HuH-7 (cell line): ENCODE results near the gene ODC1.

ENCODE experiments used
- DNase-seq: peaks from one replicate; pipeline ENCODE4 v3.0.0; 2011; ENCODE audit warnings: low spot score

Gene ODC1

DNA sequence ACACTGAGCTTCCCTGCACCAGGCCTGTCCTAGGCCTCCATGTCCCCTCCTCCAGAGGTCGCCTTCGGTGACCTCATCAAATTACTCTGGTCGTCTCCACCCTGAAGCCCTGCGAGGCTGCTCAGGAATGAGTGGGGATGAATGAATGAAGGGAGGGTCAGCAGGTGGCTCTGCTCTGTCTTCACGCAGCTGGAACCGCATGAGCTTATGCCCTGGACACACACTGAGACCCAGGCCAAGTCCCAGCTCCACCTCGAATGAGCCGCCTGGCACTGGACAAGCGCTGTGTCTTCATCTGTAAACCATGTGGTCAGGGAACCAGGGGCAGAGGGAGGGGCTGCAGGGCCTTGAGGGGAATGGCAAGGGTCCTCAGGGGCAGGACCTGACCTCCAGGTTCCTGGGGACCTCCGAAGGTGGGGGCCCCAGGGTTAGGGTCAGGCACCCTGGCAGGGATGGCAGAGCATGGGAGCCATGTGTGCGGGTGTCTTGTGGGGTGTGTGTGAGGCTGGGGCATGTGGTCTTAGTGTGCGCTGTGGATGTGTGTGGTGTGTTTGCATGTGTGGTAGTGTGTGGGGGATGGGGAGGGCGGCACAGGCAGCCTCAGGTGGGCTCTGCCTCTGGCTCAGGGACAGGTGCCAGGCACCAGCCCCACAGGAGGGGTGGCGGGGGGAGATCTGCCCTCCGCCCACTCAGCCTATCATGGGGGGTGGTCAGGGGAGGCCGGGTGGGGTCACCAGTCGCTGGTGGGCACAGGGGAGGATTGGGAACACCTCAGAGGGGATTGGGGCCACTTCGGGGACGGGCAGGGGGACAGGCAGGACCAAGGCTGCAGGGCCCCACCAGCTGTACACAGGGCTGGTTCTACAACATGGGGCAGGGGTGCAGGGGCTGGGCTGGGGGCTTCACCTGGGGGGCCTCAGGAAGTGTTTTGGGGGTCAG is 13.9 kb downstream of the ODC1 start:
- no peak for DNase-seq

DNA sequence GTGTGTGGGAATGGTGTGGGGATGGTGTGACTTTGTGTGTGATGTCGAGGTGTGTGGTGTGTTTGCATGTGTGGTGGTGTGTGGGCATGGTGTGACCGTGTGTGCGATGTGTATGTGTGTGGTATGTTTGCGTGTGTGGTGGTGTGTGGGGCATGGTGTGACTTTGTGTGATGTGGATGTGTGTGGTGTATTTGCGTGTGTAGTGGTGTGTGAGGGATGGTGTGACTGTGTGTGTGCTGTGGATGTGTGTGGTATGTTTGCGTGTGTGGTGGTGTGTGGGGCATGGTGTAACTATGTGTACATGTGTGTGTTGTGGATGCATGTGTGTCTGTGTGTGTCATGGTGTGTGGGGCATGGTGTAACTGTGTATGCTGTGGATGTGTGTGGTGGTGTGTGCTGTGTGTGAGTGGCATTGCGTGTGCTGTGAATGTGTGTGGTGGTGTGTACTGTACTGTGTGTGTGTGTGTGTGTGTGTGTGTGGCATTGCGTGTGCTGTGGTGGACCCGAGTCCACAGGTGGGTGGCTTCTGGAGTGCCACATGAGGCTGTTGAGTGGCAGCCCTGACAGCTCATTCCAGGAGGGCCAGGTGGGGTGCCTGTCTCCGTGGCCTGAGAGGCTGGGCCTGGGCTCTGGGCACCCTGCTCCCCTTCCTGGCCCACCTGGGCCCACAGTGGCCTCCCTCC is 14.7 kb downstream of the ODC1 start:
- no peak for DNase-seq

DNA sequence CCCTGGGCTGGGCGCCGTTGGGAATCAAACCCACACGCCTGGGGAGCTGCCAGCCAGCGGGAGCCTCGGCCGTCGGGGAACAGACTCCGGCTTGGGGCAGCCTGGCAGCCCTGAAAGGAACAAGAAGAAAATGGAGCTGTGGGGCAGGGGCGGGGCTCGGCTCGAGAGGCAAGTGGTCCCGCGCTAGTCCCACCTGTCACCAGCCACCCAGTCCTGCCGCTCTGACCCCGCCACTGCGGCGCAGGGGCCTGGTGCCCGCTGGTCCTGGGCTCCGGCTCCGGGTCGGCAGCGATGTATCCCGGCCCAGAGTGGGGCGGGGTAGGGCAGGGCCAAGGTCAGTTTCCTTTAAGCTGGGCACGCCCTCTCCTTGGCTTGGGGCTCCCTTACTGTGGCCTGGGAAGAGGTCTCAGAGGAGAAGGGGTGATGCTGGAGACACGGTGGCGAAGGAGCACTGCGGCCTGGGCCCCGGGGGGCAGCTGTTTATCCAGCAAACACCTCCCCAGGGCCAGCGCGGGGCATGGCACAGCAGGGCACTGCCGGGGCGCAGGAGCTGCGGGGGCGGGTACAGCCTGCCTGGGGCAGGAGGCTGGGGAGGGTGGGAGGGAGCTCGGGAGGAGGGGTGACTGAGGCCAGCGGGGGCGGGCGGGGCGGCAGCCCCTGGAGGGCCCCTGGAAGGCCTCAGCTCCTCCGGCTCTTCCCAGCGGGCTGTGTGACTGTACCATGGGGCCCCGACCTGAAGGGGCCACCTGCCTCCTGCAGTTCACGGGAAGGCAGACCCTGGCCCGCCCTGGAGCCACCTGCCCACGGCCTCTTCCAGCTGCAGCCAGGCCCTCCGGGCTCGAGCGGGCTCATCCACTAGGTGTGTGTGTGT is 15.6 kb downstream of the ODC1 start:
- DNase-seq: no peak

DNA sequence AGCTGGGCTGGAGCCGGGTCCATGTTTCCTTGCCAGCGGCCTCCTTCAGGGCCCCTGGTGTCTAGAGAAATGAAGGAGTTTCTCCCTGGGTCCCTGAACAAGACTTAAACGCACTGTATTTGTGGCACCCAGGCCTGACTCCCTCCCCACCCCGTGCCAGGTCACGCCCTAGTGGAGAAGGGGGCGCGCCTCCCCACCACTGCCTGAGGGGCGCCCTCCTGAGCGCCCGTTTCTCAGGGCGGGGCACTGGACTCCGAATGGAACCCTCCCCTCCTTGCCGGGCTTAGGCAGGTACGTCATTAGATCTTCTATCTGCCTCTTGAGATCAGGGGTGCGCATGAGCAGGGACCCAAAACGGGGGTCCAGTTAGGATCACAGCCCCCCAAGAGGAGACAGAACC is 16.3 kb downstream of the ODC1 start:
- no peak for DNase-seq

DNA sequence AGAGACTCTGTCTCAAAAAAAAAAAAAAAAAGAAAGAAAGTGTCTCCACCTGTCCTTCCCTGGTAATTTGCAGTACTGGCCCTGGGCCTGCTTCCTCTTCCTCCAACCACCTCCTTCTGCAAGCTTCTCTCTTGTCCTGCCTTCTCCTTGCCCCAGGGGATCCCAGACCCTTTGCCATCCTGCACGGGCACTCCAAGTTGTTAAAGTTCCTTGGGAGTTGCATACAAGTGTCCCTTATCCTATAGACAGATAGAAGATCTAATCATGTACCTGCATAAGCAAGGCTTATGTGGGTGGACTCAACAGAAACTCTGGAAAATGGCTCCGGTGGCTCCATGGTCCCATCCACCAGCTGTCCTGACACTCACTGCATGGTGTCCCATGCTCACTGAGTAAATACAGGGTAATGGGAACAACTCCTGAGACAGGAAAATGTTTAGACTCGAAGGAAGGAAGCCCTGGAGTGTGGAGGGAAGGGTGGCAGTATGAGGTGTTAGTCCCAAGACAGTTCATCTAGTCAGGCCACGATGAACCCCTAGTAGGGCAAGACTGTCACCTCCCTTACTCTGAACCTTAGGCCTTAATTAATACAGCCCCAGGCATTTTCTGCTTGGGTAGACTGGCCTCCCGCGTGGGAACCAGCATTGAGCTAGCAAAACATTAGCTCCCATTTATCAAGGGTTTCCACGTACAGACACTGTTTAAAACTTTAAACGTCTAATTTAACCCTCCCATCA is 17.1 kb downstream of the ODC1 start:
- DNase-seq: no peak

DNA sequence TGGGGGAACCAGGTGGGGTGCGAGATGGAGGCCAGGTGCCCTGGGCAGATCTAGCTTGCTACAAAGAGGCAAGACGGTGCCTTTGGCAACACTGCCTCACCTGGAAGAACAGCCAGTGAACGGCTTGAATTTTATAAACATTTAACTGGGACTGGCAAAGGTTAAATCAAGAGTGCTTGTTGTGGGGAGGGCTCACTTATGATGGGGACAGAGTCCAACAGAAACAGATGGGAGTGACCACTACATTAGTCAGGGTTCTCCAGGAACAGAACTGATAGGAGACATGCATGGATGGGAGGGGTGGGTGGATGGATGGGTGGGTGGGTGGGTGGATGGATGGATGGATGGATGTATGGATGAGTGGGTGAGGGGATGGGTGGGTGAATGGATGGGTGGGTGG is 19.2 kb downstream of the ODC1 start:
- DNase-seq: no peak

DNA sequence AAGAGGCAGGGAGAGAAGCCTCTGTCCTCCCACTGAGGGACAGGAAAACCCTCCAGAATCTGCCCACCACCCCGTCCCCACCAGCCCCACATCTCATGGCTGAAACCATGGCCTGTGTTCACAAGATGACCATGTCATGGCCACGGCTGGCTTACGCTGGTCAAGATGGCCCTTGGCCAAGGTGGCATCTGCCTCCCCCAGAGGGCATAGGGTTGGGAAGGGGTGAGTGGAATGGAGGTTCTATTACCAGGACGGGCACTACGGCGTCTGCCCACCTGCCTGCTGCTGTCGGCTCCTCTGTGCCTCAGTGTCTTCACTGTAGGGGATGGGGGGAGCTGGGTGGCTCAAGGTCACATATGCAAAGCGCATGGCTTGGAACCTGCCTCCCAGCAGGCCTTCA is 19.8 kb downstream of the ODC1 start:
- DNase-seq: no peak

DNA sequence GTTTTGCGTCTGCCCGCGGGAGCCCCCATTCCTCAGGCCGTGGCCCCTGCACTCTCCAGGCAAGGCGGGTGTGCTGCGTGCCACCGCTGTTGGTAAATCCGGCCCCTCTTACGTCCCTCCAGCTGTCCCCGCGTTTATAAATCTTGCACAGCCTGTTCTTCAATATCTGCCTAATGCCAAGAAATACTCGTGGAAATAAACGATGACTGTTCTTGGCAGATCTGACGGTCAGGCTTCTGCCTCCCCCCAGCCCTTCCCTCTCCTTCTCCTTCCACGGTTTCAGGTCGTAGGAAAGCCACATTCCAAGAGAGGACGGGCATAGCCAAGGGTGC is 20.5 kb downstream of the ODC1 start:
- no peak for DNase-seq

DNA sequence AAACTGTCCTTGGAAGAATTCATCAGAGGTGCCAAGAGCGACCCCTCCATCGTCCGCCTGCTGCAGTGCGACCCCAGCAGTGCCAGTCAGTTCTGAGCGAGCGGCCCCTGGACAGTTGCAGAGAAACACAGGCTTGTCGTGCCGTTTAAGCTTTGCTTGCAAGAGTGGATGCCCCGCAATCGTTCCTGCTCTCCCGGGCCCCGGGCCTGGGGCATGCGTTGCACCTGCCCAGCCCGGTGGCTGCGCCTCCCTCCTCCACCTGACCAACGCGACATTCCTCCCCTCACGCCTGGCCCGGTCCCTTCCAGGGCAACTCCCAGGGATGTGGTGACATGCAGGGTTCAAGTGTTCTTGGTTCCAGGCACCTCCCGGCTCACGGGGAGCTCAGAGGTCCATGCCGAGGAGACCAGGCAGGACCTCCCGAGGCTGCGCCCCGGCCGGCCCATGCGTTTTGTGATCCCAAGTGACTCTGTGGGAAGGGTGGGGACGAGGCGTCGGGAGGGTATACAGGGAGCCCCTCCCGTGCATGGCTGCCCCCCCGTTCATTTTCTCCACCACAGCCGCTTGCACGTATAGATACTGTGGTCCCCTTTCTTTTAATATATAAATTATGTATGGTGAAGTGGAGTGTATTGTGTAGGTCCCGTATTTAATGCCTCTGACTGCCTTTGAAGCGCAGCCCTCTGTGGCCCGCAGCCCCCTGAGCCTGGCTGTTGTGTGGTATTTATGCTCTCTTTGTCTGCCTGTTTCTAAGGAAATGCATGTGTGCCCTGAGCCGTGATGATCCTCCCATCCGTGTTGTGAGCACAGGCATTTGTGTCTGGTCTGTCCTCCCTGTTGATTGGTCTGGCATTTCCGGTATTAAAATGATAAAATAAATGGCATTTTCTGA is 21.2 kb downstream of the ODC1 start:
- DNase-seq: no peak

DNA sequence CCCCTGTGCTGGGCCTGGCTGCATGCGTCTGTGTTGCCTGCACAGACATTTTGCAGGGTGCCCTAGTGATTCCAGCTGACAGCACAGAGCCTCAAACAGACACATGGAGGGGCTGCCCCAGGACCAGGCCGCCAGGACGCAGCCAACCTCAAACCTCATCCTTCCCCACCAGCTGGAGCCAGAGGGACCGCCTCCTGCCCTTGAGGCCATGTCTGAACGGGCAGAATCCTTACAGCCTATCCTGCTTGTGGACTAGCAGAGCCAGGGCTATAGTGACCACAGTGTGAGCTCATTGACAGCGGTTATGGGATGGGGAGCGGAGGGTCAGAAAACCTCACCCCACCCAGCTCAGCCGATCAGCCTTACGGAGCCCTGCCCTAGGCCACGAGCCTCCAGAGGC is 22.4 kb downstream of the ODC1 start:
- no peak for DNase-seq

DNA sequence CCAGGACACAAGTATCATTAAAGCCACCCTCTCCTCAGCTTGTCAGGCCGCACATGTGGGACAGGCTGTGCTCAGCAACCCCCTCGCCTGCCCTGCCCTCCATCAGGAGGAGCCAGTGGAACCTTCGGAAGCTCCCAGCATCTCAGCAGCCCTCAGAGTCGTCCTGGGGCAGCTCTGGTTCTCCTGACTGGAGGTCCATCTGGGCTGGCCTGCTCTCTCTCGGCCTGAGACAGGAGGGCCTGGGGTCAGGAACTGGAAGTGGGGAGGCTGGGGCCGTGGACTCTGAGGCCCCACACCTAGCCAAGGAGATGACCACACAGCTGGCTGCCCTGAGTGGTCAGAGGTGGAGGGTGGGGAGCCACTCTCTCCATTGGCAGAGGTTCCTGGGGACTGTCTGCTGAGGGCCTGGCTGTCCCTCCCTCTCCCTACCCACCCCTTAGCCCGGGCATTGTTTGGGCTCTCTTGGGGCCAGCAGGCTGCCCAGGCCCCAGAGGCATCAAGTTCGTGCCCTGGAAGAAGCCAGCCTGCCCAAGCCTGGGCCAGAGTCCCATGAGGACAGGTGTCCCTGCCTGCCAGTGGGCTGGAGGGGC is 23.1 kb downstream of the ODC1 start:
- DNase-seq: no peak

DNA sequence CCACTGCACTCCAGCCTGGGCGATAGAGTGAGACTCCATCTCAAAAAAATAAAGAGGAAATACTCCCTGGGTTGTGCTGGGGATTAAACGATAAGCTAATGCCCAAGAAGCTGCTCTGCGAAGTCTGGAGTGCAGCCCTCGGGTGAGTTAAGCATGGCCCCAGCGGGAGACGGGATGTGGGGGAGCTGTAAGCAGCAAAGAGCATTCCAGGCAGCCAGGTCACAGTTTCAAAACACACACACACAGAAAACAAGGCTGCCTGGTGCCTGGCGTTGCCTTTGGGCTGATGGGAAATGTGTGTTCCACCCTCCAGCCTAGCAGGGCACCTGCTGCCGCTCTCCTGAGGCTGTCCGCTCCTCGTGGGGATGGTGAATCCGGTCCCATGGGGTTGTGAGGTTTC is 24.1 kb downstream of the ODC1 start:
- DNase-seq: no peak

DNA sequence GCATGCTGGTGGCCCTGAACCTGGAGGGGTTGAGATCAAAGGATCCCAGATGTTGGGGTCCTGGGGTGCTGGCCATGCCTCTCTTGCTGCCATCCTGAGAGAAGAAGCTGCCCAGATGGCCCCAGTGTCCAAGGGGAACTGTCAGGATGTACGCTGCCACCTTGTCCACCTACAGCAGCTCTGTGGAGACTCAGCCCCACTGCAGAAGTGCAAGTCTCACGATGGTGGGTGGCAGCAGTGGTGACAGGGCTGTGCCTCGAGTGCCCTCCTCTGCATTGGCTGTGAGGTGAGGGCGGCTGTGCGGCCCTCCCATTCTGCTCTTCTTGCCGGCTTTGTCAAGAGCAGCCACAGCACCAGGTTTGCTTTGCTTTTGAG is 24.7 kb downstream of the ODC1 start:
- DNase-seq: no peak

DNA sequence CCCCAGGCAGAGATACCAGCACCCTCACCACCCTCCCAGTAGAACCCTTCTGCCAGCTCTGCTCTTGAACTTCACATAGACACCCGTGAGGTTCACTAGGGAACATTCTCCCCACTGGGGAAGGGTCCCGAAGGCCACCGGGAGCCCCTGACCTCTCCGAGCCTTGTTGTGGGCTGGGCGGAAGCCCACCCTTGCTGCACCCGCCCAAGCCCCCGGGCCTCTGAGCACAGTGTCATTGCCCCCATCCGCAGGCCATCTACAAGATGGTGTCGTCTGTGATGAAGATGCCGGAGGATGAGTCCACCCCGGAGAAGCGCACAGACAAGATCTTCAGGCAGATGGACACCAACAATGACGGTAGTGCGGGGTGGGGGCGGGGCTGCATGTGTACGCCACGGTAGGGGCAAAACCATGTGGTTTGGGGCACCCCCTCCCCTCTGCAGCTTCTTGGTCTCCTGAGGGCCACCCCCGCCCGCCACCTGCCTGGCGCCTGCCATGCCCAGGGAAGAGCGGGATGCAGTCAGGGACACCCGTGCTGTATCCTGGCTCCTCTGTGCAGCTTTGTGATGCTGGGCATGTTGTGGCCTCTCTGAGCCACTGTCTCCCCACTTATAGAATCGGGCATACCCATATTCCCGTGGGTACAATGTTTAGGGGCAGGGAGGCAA is 25.3 kb downstream of the ODC1 start:
- DNase-seq: no peak

DNA sequence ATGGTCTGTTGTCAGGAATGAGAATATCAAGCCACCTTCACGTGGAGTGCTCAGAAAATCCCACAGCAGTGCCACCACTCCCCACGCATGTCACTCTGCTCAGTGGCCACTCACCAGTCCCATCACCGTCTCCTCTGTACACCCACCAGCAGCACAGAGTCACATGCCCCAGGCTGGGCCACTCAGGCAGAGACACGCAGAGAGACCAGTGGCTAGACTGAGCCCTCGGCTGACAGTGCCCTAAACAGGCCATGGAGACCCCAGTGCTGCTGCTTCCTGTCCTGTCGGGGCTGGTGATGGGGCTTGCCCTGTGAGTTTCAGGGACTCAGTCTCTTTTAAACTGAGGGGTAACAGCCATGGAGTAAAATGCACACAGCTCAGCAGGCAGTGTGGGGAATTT is 25.9 kb downstream of the ODC1 start:
- DNase-seq: no peak

DNA sequence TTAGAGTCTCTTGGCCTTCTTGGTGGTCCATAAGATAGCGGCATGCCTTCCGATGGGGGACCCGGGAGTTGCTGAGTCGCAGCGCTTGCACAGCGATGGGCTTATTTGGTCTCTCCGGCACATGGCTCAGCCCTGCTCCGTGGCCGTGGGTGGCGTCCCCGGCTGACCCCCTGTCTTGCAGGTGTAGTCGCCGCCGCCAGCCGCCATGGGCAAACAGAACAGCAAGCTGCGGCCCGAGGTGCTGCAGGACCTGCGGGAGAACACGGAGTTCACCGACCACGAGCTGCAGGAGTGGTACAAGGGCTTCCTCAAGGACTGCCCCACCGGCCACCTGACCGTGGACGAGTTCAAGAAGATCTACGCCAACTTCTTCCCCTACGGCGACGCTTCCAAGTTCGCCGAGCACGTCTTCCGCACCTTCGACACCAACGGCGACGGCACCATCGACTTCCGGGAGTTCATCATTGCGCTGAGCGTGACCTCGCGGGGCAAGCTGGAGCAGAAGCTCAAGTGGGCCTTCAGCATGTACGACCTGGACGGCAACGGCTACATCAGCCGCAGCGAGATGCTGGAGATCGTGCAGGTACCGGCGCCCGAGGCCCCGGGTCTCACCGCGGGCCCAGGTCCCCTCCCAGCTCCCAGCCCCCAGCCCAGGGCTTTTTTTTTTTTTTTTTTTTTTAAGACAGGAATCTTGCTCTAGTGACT is 28.4 kb downstream of the ODC1 start:
- no peak for DNase-seq

DNA sequence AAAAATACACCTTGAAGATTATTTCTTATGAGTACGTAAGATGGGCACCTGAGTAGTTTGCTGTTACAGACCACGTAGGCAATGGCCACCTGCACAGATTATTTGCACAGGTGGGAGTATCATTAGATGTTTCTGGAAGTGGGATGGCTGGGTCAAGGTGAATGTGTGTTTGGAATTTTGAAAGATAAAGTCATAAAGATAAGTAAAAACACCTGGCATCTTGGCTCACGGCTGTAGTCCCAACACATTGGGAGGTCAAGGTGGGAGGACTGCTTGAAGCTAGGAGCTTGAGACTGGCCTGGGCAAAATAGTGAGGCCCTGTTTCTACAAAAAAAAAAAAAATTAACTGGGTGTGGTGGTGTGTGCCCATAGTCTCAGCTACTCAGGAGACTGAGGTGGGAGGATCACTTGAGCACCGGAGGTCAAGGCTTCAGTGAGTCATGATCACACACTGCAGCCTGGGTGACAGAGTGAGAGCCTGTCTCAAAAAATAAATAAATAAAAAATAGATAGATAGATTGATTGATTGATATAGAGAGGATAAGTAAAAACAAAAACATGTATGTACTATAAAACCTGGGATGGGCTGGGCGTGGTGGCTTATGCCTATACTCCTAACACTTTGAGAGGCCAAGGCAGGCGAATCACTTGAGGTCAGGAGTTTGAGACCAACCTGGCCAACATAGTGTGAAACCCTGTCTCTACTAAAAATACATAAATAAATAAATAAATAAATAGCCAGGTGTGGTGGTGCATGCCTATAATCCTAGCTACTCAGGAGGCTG is 30.4 kb downstream of the ODC1 start:
- DNase-seq: no peak

DNA sequence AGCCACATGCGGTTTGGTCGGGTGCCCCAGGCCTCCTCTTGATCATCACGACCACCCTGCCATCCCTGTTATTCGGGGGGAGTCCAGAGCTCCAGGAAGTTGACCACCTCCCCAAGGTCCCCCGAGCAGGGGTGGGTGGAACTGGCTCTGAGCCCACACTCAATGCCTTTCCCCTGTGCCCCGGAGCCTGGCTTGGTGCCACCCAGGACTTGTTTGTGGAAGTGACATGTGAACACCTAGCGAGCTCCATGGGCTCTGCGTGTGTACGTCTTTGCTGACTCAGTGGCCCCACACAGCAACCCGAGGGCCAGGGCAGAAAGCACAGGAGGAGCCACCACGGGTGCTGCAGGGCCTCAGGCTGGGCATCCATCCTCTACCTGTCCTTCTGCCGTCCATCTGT is 32.5 kb downstream of the ODC1 start:
- DNase-seq: no peak

DNA sequence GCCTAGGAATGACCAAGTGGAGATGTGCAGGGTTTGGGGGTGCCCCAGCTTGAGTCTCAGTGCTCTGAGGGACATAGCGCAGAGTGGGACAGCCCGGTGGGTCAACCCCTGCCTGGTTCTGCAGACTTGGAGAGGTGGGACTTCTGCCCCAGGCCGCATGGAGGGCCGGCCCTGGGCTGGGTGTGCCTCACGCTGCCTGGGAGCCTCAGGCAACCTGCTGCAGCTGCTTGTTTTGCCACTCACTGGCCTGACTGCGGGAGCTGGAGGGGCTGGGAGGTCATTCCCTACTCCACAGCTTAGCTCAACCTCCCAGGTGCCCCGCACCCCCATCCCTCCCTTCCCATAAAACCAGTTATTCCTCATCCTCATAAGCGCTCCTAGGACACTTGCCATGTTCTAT is 33.1 kb downstream of the ODC1 start:
- DNase-seq: no peak
